T-helper 2 cell treated with Interferon-gamma antibody and Interleukin-4, amounts not matched to agents 100 ng/mL and 5 ng/mL, for 36 hours (primary cell): ENCODE measurements around the gene ATP1A4. TPM values are rescaled to one million over a fixed set of nuclear protein-coding genes. Genes with fewer than 3 reads are reported as not detected.

Experiments
- intact Hi-C: fragments of 100-400 bp; cut with micrococcal nuclease; formaldehyde crosslinking; loops from one replicate; pipeline ENCODE4 v1.15.1; 2023
- total RNA-seq: library from RNA; stranded (reverse); gene quantifications from 2 replicates; pipeline ENCODE4 v1.2.3, GENCODE V29; 2022

The ATP1A4 gene
- total RNA-seq, 1 donor from 2014 or later, result not detected

DNA sequence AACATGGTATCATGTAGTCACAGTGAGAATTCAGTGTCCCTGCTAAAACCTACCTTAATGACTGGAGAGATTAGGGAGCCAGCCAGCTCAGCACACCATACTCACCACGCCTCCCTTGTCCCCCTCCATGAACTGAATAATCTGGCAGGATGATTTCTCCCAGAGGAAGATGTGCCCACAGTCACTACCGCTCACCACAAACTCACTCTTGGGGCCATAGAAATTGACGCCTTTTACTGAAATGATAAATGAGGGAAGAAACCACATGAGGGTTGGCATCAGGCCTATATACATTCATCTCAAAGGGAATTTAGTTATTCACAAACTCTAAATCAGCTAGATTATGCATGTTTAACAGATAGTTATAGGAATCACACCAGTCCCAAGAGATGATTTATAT, 71.1 kb downstream of the ATP1A4 start:
- intact Hi-C loops, result no loop called here

DNA sequence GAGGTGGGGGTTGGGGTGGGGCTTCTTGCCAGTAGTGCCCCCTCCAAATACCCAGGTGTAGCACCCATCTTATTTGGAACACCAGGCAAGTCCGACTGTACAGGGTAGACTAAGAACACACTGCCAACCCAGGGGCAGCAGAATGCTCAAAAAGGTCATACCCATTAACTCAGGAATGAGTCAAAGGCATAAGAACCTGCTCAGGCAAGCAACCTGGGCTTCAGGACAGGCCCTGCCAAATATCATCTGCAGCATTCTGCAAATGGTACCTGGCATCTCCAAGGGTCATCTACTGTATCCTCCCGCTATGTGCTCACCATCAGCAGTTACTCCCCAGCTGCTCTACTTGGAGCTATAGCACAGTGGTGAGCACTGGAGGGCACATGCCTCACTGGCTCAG, 73.2 kb downstream of the ATP1A4 start:
- intact Hi-C loops, result no loop called here

DNA sequence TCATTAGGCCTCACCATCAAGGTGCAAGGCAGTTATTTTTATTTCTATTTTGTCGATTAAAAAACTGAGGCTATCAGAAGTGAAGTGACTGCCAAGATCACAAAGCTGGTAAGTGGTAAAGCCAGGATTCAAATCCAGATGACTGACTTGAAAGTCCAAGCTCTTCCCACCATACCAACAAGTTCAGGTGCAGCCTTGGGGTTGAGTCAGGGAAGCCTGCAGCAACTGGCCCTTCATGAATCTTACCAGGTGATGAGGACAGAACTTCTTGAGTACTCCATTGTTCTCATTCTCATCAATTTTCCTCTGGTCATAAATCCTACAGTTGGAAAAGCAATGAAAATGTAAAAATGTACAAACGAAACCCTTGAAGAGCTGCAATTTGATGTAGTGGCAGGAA, 73.9 kb downstream of the ATP1A4 start:
- intact Hi-C loops, result no loop called here

DNA sequence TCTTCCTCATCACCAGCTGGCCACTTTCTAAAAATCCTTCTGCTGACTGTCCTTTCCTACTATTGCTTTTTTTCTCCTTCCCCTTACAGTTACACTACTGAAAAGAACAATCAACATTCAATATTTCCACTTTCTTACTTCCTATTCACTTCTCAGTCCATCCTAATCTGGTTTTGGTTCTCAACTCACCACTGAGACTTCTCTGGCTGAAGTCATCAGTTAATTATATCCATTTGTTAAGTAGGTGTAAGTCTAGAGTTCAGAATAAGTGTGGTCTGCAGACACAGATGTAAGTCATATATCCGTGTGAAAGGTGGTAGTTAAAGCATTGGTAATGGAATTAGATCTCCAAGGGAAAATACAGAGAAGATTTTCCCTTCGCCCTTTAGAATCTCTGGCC, 75.2 kb downstream of the ATP1A4 start:
- intact Hi-C loops, result no loop called here

DNA sequence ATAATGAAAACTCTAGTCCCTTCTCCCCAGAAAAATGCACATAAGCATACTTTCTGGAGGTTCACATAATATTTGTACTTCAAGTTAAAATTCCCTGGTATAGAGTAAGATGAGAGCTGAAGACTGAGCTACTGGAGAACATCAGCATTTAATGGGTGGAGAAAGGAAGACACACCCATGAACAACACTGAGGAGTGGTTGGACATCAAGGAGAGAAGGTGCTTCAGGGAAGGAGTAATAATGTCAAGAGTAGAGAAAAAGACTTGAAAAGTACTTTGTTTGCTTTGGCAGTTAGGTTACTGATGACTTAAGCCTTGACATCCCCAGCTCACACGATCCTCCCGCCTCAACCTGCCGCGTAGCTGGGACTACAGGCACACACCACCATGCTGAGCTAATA, 75.6 kb downstream of the ATP1A4 start:
- intact Hi-C loops, result no loop called here

DNA sequence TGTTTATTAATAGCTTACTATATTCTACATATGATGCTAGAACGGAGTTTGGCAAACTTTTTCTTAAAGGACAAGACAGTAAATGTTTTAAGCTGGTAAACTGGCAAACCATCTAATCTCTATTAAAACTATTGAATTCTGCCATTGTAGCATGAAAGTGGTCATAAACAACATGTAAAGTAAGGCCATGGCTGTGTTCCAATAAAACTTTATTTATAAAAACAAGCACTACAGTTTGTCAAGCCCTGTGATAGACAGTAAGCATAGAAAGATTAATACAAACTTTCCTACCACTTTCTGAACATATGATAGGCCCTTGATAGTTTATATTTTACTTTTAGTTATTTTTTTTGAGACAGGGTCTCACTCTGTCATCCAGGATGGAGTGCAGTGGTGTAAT, 76.2 kb downstream of the ATP1A4 start:
- intact Hi-C loops, result no loop called here

DNA sequence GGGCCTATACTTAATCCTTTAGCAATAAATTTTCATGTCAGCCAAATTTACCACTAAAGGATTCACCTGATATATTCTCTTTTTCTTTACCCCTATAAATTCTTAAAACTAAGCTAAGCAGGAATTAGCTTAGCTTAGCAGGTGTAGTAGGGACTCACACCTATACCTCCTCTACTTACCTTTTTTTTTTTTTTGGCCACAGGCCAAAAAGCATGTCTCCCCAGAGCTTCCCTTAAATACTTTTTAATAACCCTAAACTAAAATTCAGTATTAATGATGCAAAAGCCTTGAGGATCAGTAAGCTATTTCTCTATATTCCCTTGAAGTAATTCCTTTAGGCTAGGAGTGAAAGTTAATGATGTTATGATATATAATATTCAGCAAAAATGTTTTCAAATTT, 77.0 kb downstream of the ATP1A4 start:
- intact Hi-C loops, result no loop called here

DNA sequence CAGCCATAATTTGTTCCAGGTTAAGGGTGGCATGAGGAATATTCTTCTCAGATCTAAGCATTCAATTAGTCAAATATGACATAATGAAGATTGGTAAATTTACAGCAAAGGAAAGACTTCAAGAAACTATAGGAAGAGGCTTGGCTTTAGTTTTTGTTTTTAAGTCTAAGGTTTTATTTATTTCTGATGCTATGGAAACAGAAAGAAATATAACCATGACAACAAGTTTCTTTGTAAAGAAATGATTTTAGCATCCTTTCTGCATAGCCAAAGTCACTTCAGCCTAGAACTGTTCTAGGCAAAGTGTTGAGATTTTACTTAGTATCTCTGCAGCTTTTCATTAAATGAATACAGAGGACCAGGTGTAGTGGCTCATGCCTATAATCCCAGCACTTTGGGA, 81.5 kb downstream of the ATP1A4 start:
- intact Hi-C loops, result no loop called here

Other genes starting within 250 kb of the ATP1A4 start
- 542 and 547 TPM in 2 replicates for gene TAGLN2, start 226.1 kb upstream of the ATP1A4 start, total RNA-seq
- 0.09 TPM in 1 of 2 replicates, not detected in the other for gene IGSF9, start 206.0 kb upstream of the ATP1A4 start, total RNA-seq
- gene SLAMF9, start 197.4 kb upstream of the ATP1A4 start, total RNA-seq, result not detected in 2 replicates
- 7.5 and 7.7 TPM in 2 replicates for gene PIGM, start 119.6 kb upstream of the ATP1A4 start, total RNA-seq
- gene KCNJ10, start 81.4 kb upstream of the ATP1A4 start, total RNA-seq, result not detected in 2 replicates
- gene KCNJ9, start 70.1 kb upstream of the ATP1A4 start, total RNA-seq, result not detected in 2 replicates
- 37.2 and 39.4 TPM in 2 replicates for gene IGSF8, start 53.0 kb upstream of the ATP1A4 start, total RNA-seq
- gene ATP1A2, start 35.8 kb upstream of the ATP1A4 start, total RNA-seq, result not detected in 2 replicates
- gene CASQ1, start 39.0 kb downstream of the ATP1A4 start, total RNA-seq, result 0.11 TPM in 1 of 2 replicates, not detected in the other
- 36.6 and 40.9 TPM in 2 replicates for gene PEA15, start 53.8 kb downstream of the ATP1A4 start, total RNA-seq
- gene DCAF8, start 110.9 kb downstream of the ATP1A4 start, total RNA-seq, result 98.3 and 105 TPM in 2 replicates
- gene PEX19, start 133.5 kb downstream of the ATP1A4 start, total RNA-seq, result 43.9 and 46.4 TPM in 2 replicates
- 141 and 152 TPM in 2 replicates for gene COPA, start 191.6 kb downstream of the ATP1A4 start, total RNA-seq
- gene NCSTN, start 191.8 kb downstream of the ATP1A4 start, total RNA-seq, result 72.9 and 76.8 TPM in 2 replicates
- gene NHLH1, start 215.5 kb downstream of the ATP1A4 start, total RNA-seq, result 0.52 and 0.68 TPM in 2 replicates
- not detected in 2 replicates for gene VANGL2, start 249.0 kb downstream of the ATP1A4 start, total RNA-seq